ENCODE measurements around the gene NQO2.

DNA sequence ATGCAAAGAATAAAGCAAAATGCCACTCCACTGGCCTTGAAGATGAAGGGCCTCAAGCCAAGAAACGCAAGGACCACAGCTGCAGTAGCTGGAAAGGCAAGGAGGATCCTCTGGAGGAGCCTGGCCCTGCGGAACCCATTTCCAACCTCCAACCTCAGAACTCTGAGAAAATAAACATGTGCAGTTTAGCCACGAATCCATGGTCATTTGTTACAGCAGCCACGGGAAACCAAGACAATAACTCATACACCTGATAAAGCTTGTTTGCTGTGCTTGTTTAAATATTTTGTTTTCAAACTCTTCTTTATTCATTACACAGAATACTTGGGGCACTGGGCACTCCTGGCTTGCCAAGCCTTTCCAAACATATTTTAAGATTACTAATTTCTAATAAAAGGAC, 38.8 kb upstream of the NQO2 start:
- TF ChIP-seq POLR2A (IDR thresholded peaks at IDR 0.05): no peak
- TF ChIP-seq, protein P1, sequence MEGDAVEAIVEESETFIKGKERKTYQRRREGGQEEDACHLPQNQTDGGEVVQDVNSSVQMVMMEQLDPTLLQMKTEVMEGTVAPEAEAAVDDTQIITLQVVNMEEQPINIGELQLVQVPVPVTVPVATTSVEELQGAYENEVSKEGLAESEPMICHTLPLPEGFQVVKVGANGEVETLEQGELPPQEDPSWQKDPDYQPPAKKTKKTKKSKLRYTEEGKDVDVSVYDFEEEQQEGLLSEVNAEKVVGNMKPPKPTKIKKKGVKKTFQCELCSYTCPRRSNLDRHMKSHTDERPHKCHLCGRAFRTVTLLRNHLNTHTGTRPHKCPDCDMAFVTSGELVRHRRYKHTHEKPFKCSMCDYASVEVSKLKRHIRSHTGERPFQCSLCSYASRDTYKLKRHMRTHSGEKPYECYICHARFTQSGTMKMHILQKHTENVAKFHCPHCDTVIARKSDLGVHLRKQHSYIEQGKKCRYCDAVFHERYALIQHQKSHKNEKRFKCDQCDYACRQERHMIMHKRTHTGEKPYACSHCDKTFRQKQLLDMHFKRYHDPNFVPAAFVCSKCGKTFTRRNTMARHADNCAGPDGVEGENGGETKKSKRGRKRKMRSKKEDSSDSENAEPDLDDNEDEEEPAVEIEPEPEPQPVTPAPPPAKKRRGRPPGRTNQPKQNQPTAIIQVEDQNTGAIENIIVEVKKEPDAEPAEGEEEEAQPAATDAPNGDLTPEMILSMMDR (IDR thresholded peaks at IDR 0.05): no peak

Measured in testis (tissue), 2 donors.